HG02798 (cell line): Measurements from ENCODE around the gene FBXO21.
A peak's percentile ranks its signal among the peaks of the same experiment; 100 is the strongest.

Source experiments
- ATAC-seq: cut with Tn5 transposase; IDR thresholded peaks from one replicate; pipeline ENCODE4 v1.9.1; 2021; ENCODE audit warnings: mild to moderate bottlenecking; ENCODE audit not compliant: unreplicated experiment, poor library complexity

The FBXO21 gene

GRCh38 chr12:117169548-117169947 is 20.7 kb downstream of the FBXO21 start:
- ATAC-seq: no peak

GRCh38 chr12:117168976-117169375 is 21.3 kb downstream of the FBXO21 start:
- ATAC-seq: no peak

- no peak for ATAC-seq
Measured at GRCh38 chr12:117167769-117168168, 22.5 kb downstream of the FBXO21 start.

- ATAC-seq: no peak
Measured at GRCh38 chr12:117166107-117166506, 24.2 kb downstream of the FBXO21 start.

GRCh38 chr12:117165342-117165741 is 24.9 kb downstream of the FBXO21 start:
- ATAC-seq: no peak

GRCh38 chr12:117162633-117163032 is 27.6 kb downstream of the FBXO21 start:
- no peak for ATAC-seq

GRCh38 chr12:117162167-117162539 is 28.1 kb downstream of the FBXO21 start:
- ATAC-seq: no peak

- ATAC-seq: no peak
Measured at GRCh38 chr12:117161460-117162166, 28.7 kb downstream of the FBXO21 start.

- no peak for ATAC-seq
Measured at GRCh38 chr12:117159674-117160073, 30.6 kb downstream of the FBXO21 start.

GRCh38 chr12:117158911-117159553 is 31.2 kb downstream of the FBXO21 start:
- no peak for ATAC-seq

- no peak for ATAC-seq
Measured at GRCh38 chr12:117158096-117158495, 32.2 kb downstream of the FBXO21 start.

GRCh38 chr12:117155278-117156060 is 34.8 kb downstream of the FBXO21 start:
- ATAC-seq: peak; percentile 68

- no peak for ATAC-seq
Measured at GRCh38 chr12:117152793-117153775, 37.2 kb downstream of the FBXO21 start.

- no peak for ATAC-seq
Measured at GRCh38 chr12:117151403-117152031, 38.8 kb downstream of the FBXO21 start.

GRCh38 chr12:117149431-117149830 is 40.8 kb downstream of the FBXO21 start:
- ATAC-seq: no peak

- no peak for ATAC-seq
Measured at GRCh38 chr12:117148642-117149041, 41.6 kb downstream of the FBXO21 start.

- no peak for ATAC-seq
Measured at GRCh38 chr12:117147639-117148038, 42.6 kb downstream of the FBXO21 start.

GRCh38 chr12:117145597-117146154 is 44.6 kb downstream of the FBXO21 start:
- no peak for ATAC-seq

GRCh38 chr12:117144599-117144998 is 45.7 kb downstream of the FBXO21 start:
- no peak for ATAC-seq
